Activated T-cell treated with anti-CD3 and anti-CD28 coated beads, Interleukin-2, amount 50 U/mL, for 24 hours (primary cell): ENCODE measurements around the gene DGKD.

ENCODE experiments used
- DNase-seq: peaks from one replicate; pipeline ENCODE4 v3.0.0-alpha.2; 2020
- H3K27ac Mint-ChIP-seq: 2 replicates; pipeline ENCODE4 v1.8.0; 2020; ENCODE audit warnings: mild to moderate bottlenecking, mixed read lengths
- H3K27me3 Mint-ChIP-seq: 2 replicates; pipeline ENCODE4 v1.8.0; 2020; ENCODE audit warnings: mixed read lengths
- H3K36me3 Mint-ChIP-seq: 2 replicates; pipeline ENCODE4 v1.8.0; 2020; ENCODE audit warnings: low read depth, mixed read lengths
- H3K4me1 Mint-ChIP-seq: 2 replicates; pipeline ENCODE4 v1.8.0; 2020; ENCODE audit warnings: low read depth, mixed read lengths
- H3K4me3 Mint-ChIP-seq: 2 replicates; pipeline ENCODE4 v1.8.0; 2020; ENCODE audit warnings: mild to moderate bottlenecking, moderate library complexity, mixed read lengths
- H3K9me3 Mint-ChIP-seq: 2 replicates; pipeline ENCODE4 v1.8.0; 2020; ENCODE audit warnings: mixed read lengths

The DGKD gene

GRCh38 chr2:233479616-233480489 lies 125.6 kb downstream of the DGKD start:
- no peaks in the 10 kb centered on the region for H3K9me3 Mint-ChIP-seq
- H3K27me3 Mint-ChIP-seq, result no peaks in the 10 kb centered on the region
- peaks cover 66% of the 10 kb centered on the region for H3K36me3 Mint-ChIP-seq
- no peaks in the 10 kb centered on the region for H3K4me1 Mint-ChIP-seq
- no peak overlapping the region for H3K27ac Mint-ChIP-seq
- no peak for DNase-seq
- no peak overlapping the region for H3K4me3 Mint-ChIP-seq

- Mint-ChIP-seq H3K9me3 (no peaks in the 10 kb centered on the region), H3K36me3 (peaks cover 70% of the 10 kb centered on the region), H3K27me3 (no peaks in the 10 kb centered on the region), H3K4me3 (no peak overlapping the region), H3K4me1 (no peaks in the 10 kb centered on the region), H3K27ac (no peak overlapping the region)
- no peak for DNase-seq
Measured at GRCh38 chr2:233480490-233481202, 126.4 kb downstream of the DGKD start.

DNA sequence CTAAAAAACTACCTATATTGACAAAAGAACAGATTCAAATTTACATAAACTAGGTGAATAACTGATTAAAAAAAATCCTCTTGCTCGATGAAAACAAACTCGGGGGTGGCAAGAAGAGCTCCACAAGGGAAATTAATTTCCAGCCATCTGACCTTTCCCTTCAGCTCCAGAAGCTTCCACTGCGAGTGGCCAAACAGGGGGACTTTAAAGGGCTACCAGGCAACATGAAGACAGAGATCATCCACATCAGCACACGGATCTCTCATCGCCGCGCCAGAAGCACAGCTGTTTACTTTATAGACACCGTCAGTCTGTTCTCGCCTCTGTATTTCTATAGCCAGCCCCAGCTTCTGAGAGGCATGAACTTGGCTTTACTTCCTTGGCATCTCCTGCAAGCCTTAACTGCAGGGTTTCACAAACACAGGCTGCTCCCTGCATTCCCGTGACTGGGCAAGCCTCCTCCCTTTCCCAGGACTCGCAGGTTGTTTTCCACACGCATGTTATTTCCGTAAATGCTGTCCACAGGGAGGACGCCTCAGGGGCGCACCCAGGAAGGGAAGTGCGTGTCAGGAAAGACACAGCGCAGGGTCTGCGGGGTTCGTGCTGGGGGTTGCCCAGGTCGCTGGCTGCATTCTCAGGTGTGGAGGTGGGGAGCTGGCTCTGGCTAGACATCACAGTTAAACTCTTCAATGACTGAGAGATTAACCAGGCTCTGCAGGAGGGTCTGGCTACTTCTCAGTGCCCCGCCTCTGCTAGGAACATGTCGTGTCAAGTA lies 127.3 kb downstream of the DGKD start:
- H3K4me3 Mint-ChIP-seq, result no peak overlapping the region
- no peaks in the 10 kb centered on the region for H3K27me3 Mint-ChIP-seq
- no peaks in the 10 kb centered on the region for H3K9me3 Mint-ChIP-seq
- H3K4me1 Mint-ChIP-seq, result no peaks in the 10 kb centered on the region
- H3K27ac Mint-ChIP-seq, result no peak overlapping the region
- peaks cover 66% of the 10 kb centered on the region for H3K36me3 Mint-ChIP-seq
- DNase-seq, result no peak

GRCh38 chr2:233482616-233483015 lies 128.3 kb downstream of the DGKD start:
- no peak for DNase-seq
- Mint-ChIP-seq H3K9me3 (no peaks in the 10 kb centered on the region), H3K4me1 (no peaks in the 10 kb centered on the region), H3K36me3 (peaks cover 66% of the 10 kb centered on the region), H3K27me3 (no peaks in the 10 kb centered on the region), H3K27ac (peak overlapping the region; percentile 50), H3K4me3 (no peak overlapping the region)

GRCh38 chr2:233485726-233486125 lies 131.4 kb downstream of the DGKD start:
- no peak overlapping the region for H3K4me3 Mint-ChIP-seq
- no peaks in the 10 kb centered on the region for H3K9me3 Mint-ChIP-seq
- H3K27me3 Mint-ChIP-seq, result no peaks in the 10 kb centered on the region
- peaks cover 85% of the 10 kb centered on the region for H3K36me3 Mint-ChIP-seq
- no peaks in the 10 kb centered on the region for H3K4me1 Mint-ChIP-seq
- no peak overlapping the region for H3K27ac Mint-ChIP-seq
- no peak for DNase-seq

GRCh38 chr2:233486357-233486756 lies 132.1 kb downstream of the DGKD start:
- DNase-seq, result no peak
- no peaks in the 10 kb centered on the region for H3K9me3 Mint-ChIP-seq
- H3K4me3 Mint-ChIP-seq, result no peak overlapping the region
- peaks cover 84% of the 10 kb centered on the region for H3K36me3 Mint-ChIP-seq
- no peaks in the 10 kb centered on the region for H3K27me3 Mint-ChIP-seq
- H3K27ac Mint-ChIP-seq, result peak overlapping the region; percentile 5
- H3K4me1 Mint-ChIP-seq, result no peaks in the 10 kb centered on the region

DNA sequence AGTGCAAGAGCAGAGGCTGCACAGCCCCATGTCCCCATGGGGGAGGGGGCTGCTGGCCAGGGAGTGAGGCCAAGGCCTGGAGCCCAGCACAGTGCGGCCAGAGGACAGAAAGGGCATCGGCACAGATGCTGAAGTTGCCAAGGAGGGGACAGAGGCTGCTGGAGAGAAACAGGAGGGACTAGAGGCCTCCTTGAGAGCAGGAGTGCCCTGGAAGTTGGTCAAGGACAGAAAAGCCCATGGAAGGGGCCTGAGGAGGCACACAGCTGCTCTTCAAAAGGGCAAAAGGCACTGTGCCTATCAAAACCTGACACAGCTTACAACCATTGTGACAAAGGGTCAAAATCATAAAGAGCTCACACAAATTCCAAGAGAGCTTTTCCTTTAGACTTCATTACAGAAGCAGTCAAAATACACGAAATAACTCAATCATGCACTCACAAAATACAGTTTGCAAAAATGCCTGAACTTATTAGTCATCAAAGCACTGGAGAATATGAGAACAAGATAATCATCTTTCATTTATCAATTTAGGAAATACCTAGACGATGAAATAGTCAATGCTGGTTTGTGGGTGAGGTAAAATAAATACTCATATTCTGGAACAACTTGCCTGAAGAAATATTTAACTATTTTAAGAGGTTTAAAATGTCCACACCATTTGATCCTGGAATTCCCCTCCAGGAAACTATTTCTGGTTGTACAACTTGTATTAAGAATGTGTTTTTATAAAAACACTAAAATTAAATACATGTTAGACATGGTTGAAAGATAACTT lies 132.7 kb downstream of the DGKD start:
- no peak for DNase-seq
- Mint-ChIP-seq H3K27ac (no peak overlapping the region), H3K27me3 (no peaks in the 10 kb centered on the region), H3K36me3 (peaks cover 84% of the 10 kb centered on the region), H3K9me3 (no peaks in the 10 kb centered on the region), H3K4me1 (no peaks in the 10 kb centered on the region), H3K4me3 (no peak overlapping the region)

DNA sequence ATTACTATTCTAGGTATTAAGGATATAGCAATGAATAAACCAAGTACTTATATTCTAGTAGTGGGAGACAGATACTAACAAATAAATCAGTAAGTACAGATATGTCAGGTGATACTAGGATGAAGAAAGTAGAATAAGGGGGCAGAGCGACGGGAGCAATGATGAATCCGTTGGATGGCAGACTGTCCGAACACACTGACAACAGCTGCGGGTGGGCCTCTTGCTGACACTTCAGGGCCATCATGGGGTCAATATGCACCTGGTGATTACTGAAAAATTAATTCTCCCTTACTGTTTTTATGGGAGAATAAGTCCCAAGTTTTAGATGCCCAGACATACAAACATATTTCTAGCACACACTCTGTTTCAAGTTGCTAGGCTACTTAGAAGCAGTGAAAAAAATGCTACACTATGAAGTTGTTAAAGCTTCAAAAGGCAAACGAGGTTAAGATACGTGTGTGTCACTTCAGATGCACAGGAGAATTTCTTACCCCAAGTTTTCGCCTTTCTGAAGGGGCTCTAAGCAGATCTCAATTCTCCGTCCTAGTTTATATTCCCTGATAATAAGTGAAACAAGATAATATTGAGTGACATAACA lies 133.6 kb downstream of the DGKD start:
- Mint-ChIP-seq H3K4me3 (no peak overlapping the region), H3K9me3 (no peaks in the 10 kb centered on the region), H3K27ac (no peak overlapping the region), H3K27me3 (no peaks in the 10 kb centered on the region), H3K4me1 (no peaks in the 10 kb centered on the region), H3K36me3 (peaks cover 83% of the 10 kb centered on the region)
- no peak for DNase-seq

GRCh38 chr2:233489143-233489542 lies 134.8 kb downstream of the DGKD start:
- H3K36me3 Mint-ChIP-seq, result peaks cover 78% of the 10 kb centered on the region
- DNase-seq, result no peak
- no peaks in the 10 kb centered on the region for H3K9me3 Mint-ChIP-seq
- no peaks in the 10 kb centered on the region for H3K4me1 Mint-ChIP-seq
- H3K27ac Mint-ChIP-seq, result no peak overlapping the region
- no peaks in the 10 kb centered on the region for H3K27me3 Mint-ChIP-seq
- no peak overlapping the region for H3K4me3 Mint-ChIP-seq

DNA sequence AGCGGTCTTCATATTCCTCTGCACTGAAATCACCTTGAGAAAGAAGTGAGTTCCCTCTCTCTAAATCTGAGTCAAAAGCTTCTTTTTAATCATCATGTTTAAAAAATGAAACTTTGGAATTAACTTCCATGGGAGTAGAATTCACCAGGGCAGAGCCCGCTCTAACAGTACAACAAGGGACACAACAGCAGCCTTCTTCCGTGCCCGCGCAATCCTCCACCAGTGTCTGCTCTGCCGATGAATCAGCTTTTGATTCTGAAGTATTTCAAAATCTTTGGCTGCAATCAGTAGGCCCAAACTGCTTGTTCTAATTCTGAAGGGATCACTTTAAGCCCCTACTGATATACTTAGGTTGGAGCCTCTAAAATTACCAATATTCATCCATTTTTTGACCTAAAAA lies 135.4 kb downstream of the DGKD start:
- Mint-ChIP-seq H3K27me3 (no peaks in the 10 kb centered on the region), H3K4me1 (no peaks in the 10 kb centered on the region), H3K4me3 (no peak overlapping the region), H3K27ac (no peak overlapping the region), H3K9me3 (no peaks in the 10 kb centered on the region), H3K36me3 (peaks cover 73% of the 10 kb centered on the region)
- no peak for DNase-seq

GRCh38 chr2:233490831-233491230 lies 136.5 kb downstream of the DGKD start:
- H3K27me3 Mint-ChIP-seq, result no peaks in the 10 kb centered on the region

GRCh38 chr2:233491326-233491725 lies 137.0 kb downstream of the DGKD start:
- Mint-ChIP-seq H3K36me3 (peaks cover 65% of the 10 kb centered on the region), H3K4me1 (no peaks in the 10 kb centered on the region), H3K9me3 (no peaks in the 10 kb centered on the region), H3K4me3 (no peak overlapping the region), H3K27me3 (no peaks in the 10 kb centered on the region), H3K27ac (no peak overlapping the region)
- no peak for DNase-seq

More at GRCh38 chr2:233490831-233491230, 136.5 kb downstream of the DGKD start:
- H3K9me3 Mint-ChIP-seq, result no peaks in the 10 kb centered on the region
- DNase-seq, result no peak
- H3K36me3 Mint-ChIP-seq, result peaks cover 64% of the 10 kb centered on the region
- H3K4me1 Mint-ChIP-seq, result no peaks in the 10 kb centered on the region
- no peak overlapping the region for H3K27ac Mint-ChIP-seq
- no peak overlapping the region for H3K4me3 Mint-ChIP-seq

DNA sequence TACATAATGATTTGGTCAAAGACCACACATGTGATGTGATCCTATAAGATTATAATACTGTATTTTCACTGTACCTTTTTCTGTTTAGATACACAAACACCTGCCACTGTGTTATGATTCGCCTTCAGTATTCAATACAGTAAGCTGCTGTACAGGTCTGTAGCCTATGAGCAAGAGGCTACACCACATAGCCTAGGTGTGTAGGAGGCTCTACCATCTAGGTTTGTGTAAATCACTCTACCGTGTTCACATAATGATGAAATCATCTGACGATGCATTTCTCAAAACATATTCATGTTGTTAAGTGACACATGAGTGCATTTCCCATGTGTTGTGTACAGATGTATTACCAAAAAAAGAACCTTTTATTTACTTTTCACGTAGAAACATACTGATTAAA lies 137.8 kb downstream of the DGKD start:
- Mint-ChIP-seq H3K27ac (no peak overlapping the region), H3K4me1 (no peaks in the 10 kb centered on the region), H3K27me3 (no peaks in the 10 kb centered on the region)

DNA sequence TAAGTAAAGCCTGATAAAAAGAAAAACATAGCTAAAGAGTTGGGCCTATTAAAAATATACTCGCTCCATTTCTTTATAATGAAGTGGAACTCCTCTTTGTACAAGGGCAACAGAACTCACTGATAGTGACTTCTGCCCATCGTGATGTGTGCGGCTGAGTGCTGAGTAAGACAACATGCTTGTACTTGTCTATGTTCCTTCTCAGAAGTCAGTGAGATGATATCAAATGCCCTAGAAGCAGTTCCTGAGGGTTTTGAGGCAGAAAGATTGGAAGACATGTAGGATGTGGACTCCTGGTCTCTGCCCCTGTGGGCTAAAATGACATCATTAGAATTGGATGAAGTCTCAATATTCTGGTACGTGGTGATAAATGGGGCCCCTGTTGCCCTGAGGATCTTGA lies 138.5 kb downstream of the DGKD start:
- Mint-ChIP-seq H3K27me3 (no peaks in the 10 kb centered on the region), H3K36me3 (peaks cover 66% of the 10 kb centered on the region), H3K9me3 (no peaks in the 10 kb centered on the region), H3K4me3 (no peak overlapping the region), H3K4me1 (no peaks in the 10 kb centered on the region), H3K27ac (no peak overlapping the region)
- DNase-seq, result no peak

More for the DNA sequence above, 137.8 kb downstream of the DGKD start:
- H3K9me3 Mint-ChIP-seq, result no peaks in the 10 kb centered on the region
- no peak for DNase-seq
- H3K4me3 Mint-ChIP-seq, result no peak overlapping the region
- peaks cover 63% of the 10 kb centered on the region for H3K36me3 Mint-ChIP-seq
